Measurements from ENCODE around the gene IL22RA1. TPM values are rescaled to one million over a fixed set of nuclear protein-coding genes. Genes with fewer than 3 reads are reported as not detected.

IL22RA1 gene
- total RNA-seq, 1 donor from 2014 or later: 0.87 TPM

DNA sequence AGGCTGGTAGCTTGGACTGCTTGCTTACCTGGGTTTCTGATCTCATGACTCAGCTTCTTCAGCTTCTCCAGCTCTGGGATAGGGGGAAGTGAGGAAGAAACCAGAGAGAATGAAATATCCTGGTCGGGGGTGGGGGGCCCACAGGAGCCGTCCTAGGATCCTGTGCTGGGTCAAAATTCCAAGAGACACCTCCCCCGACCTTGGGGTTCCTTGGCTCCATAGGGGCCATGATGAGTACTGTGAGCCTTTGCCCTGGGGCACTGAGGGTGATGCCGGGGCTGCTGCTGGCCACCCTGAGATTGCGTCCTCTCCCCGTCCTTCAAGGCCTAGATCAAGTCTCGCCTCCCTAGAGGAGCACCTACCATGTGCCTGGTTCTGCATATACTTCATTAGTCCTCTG, 71.0 kb downstream of the IL22RA1 start:
- DNase-seq: no peak
- peaks cover 6% of the 10 kb centered on the region for H3K4me1 ChIP-seq
- H3K27me3 ChIP-seq: no peaks in the 10 kb centered on the region
- H3K27ac ChIP-seq: no peak overlapping the region
- intact Hi-C loops (cut with DNase I): no loop called here
- TF ChIP-seq, protein P1, sequence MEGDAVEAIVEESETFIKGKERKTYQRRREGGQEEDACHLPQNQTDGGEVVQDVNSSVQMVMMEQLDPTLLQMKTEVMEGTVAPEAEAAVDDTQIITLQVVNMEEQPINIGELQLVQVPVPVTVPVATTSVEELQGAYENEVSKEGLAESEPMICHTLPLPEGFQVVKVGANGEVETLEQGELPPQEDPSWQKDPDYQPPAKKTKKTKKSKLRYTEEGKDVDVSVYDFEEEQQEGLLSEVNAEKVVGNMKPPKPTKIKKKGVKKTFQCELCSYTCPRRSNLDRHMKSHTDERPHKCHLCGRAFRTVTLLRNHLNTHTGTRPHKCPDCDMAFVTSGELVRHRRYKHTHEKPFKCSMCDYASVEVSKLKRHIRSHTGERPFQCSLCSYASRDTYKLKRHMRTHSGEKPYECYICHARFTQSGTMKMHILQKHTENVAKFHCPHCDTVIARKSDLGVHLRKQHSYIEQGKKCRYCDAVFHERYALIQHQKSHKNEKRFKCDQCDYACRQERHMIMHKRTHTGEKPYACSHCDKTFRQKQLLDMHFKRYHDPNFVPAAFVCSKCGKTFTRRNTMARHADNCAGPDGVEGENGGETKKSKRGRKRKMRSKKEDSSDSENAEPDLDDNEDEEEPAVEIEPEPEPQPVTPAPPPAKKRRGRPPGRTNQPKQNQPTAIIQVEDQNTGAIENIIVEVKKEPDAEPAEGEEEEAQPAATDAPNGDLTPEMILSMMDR (IDR thresholded peaks at IDR 0.05): no peak
- no peaks in the 10 kb centered on the region for H3K36me3 ChIP-seq
- no peak for ATAC-seq
- no peak overlapping the region for H3K4me3 ChIP-seq
- H3K9me3 ChIP-seq: no peaks in the 10 kb centered on the region

DNA sequence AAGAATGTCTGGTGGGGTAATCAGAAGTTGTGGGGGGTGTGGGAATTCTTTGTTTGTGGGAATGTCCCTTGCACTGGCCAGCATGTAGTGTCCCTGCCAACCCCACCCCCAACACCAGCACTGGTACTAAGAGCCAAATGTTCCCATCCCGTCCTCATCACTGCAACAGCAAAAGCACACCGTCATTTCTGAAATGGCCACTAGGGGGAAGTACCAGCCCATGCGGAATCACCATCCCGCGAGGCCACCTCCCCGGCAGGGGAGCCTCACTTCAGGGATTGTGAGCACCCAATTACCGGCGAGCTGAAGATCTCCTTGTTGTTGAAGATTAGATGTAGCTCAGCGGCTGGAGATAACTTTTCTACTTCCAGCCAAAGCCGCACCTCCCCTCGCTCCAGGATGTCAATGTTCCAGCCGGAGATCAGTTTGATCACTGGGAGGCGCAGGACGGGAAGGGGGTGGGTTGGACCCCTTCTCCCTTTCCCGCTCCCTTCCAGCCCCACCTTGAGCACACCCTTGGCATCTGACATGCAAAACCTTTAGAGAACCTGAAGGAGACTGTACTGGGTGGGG, 72.0 kb downstream of the IL22RA1 start:
- ATAC-seq (peak; percentile 95), DNase-seq (peak; percentile 82)
- H3K9me3 ChIP-seq: no peaks in the 10 kb centered on the region
- H3K4me3 ChIP-seq: no peak overlapping the region
- H3K36me3 ChIP-seq: no peaks in the 10 kb centered on the region
- H3K4me1 ChIP-seq: peaks cover 6% of the 10 kb centered on the region
- TF ChIP-seq, protein P1 (IDR thresholded peaks at IDR 0.05): peak; percentile 89
- no peak overlapping the region for H3K27ac ChIP-seq
- intact Hi-C loops (cut with DNase I): no loop called here
- H3K27me3 ChIP-seq: no peaks in the 10 kb centered on the region

DNA sequence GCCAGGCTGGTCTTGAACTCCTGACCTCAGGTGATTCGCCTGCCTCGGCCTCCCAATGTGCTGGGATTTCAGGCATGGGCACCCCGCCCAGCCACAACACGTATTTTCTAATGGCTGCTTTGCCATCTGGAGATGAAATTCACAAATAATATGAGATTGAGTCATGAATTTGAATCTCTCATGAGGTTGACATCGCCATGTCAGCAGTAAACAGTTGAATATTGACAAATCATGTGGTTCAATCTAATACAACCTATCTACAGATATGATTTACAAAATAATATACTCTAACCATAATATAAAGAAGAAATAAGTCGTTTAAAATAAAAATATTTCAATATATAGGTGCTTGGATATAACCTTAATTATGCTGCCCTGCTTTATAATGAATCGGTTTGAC, 73.1 kb downstream of the IL22RA1 start:
- Histone ChIP-seq H3K4me1 (peaks cover 6% of the 10 kb centered on the region), H3K36me3 (no peaks in the 10 kb centered on the region), H3K27ac (no peak overlapping the region), H3K27me3 (no peaks in the 10 kb centered on the region), H3K9me3 (no peaks in the 10 kb centered on the region), H3K4me3 (no peak overlapping the region)
- TF ChIP-seq, protein P1 (IDR thresholded peaks at IDR 0.05): no peak
- DNase-seq (no peak), ATAC-seq (no peak)
- intact Hi-C loops (cut with DNase I): no loop called here

Other genes starting within 250 kb of the IL22RA1 start
- 0.06 TPM for gene CNR2, start 229.8 kb downstream of the IL22RA1 start, total RNA-seq
- 119 TPM for gene PNRC2, start 183.3 kb downstream of the IL22RA1 start, total RNA-seq
- 96.0 TPM for gene SRSF10, start 162.8 kb downstream of the IL22RA1 start, total RNA-seq
- gene MYOM3, start 31.0 kb downstream of the IL22RA1 start, total RNA-seq: 0.69 TPM
- 11.1 TPM for gene IFNLR1, start 44.1 kb upstream of the IL22RA1 start, total RNA-seq
- 0.55 TPM for gene GRHL3, start 176.2 kb upstream of the IL22RA1 start, total RNA-seq

Data from upper lobe of right lung (tissue), 1 donor.